Heart left ventricle (tissue), 13 donors: Measurements from ENCODE around the gene DNAL1.

Source experiments
- CTCF ChIP-seq, 12 donors: fragments of 200-600 bp; sonication (generic) in 4 of 12; IDR thresholded peaks; one replicate each; pipeline versions ENCODE4 v1.5.0 to v1.8.0; 2018 to 2022; ENCODE audit warnings: antibody characterized with exemption in 12 of 12, mild to moderate bottlenecking in 5 of 12
- POLR2A ChIP-seq, 2 donors: fragments of 450-650 bp; IDR thresholded peaks; one replicate each; pipeline ENCODE4 v1.6.1; 2017; ENCODE audit warnings: antibody characterized with exemption in 2 of 2, mild to moderate bottlenecking in 2 of 2, moderate library complexity in 2 of 2
- donor health status: ischemic (EF 13 %, LVEDD 7.1; RV severe dilation, severe dysfunction).
- donor health status: DM: no; HTN: yes; CAD: no.
- donor health status: DM: no; HTN: no; CAD: no.
- donor health status: ischemic (EF 25% LVEDD 6.9; RV normal size, moderate dysfunction).
- donor health status: ischemic (EF 25% LVEDD 5.7; RV mildly dilated, moderate dysfunction).
- donor health status: ischemic (EF 35%, LVEDD 5.7; RV mildly dilated, moderate dysfunction).
- donor health status: nonischemic (EF 11% LVEDD 7.7; RV severe dilation, severe dysfunction).
- donor health status: DM: yes; HTN: yes; CAD: no.
- donor health status: PGD.
- donor health status: ischemic (EF 29% LVEDD 5.4; RV normal size, mild dysfunction).
- donor health status: nonischemic (EF 23%, LVEDD 6.1; RV moderate dilation, normal function).

DNA sequence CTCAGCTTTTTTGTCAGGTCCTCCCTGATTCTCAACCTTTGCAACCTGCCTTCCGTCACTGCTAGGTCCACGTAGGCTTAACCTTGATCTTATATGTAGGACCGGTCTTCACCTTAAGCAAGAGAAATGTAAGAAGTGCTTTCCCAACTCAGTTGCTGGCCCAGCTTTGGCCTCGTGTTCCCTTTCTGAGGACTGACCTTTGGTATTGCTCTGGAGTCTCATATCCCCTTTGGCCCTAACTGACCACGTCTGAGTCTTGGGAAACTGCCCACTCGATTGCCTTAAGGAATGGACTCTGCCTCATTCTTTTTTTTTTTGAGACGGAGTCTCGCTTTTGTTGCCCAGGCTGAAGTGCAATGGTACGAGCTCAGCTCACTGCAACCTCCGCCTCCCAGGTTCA lies 24.5 kb upstream of the DNAL1 start:
- TF ChIP-seq CTCF (IDR thresholded peaks at IDR 0.05) (no peak), POLR2A (IDR thresholded peaks at IDR 0.05) (no peak)
